Islet precursor cell (in vitro differentiated cells): ENCODE results near the gene OR4D2.
A peak's percentile ranks its signal among the peaks of the same experiment; 100 is the strongest.

Source experiments
- DNase-seq: peaks from one replicate; pipeline ENCODE4 v3.0.0-alpha.2; 2018

Gene OR4D2

GRCh38 chr17:58217766-58218165 is 51.0 kb downstream of the OR4D2 start:
- no peak for DNase-seq

- DNase-seq: peak; percentile 99
Observed at GRCh38 chr17:58219007-58219788, 52.4 kb downstream of the OR4D2 start, which contains the start of gene MKS1. Gene MKS1, minus strand, starts transcription at chr17:58219255. Its CDS starts 25 bp downstream, at chr17:58219230.

- no peak for DNase-seq
Observed at GRCh38 chr17:58219789-58220183, 53.0 kb downstream of the OR4D2 start.
